ENCODE data around the gene POC1B.

The POC1B gene

GRCh38 chr12:89493670-89494302, 32.1 kb downstream of the POC1B start:
- no peak for DNase-seq

GRCh38 chr12:89492883-89493282, 33.0 kb downstream of the POC1B start:
- DNase-seq, result no peak

- no peak for DNase-seq
Observed at GRCh38 chr12:89490922-89491321, 34.9 kb downstream of the POC1B start.

- DNase-seq, result no peak
Observed at GRCh38 chr12:89486264-89486663, 39.6 kb downstream of the POC1B start.

GRCh38 chr12:89484470-89484869, 41.4 kb downstream of the POC1B start:
- no peak for DNase-seq

- DNase-seq, result no peak
Observed at GRCh38 chr12:89481213-89481914, 44.5 kb downstream of the POC1B start.

- no peak for DNase-seq
Observed at GRCh38 chr12:89479982-89480381, 45.9 kb downstream of the POC1B start.

GRCh38 chr12:89477633-89478279, 48.1 kb downstream of the POC1B start:
- no peak for DNase-seq

GRCh38 chr12:89476904-89477595, 48.8 kb downstream of the POC1B start:
- no peak for DNase-seq

GRCh38 chr12:89476232-89476631, 49.6 kb downstream of the POC1B start:
- no peak for DNase-seq

- DNase-seq, result no peak
Observed at GRCh38 chr12:89475203-89475990, 50.5 kb downstream of the POC1B start.

GRCh38 chr12:89474615-89475014, 51.2 kb downstream of the POC1B start:
- DNase-seq, result no peak

GRCh38 chr12:89472508-89472907, 53.3 kb downstream of the POC1B start:
- no peak for DNase-seq

- no peak for DNase-seq
Observed at GRCh38 chr12:89470741-89471509, 54.9 kb downstream of the POC1B start.

GRCh38 chr12:89469361-89469760, 56.5 kb downstream of the POC1B start:
- DNase-seq, result no peak

- no peak for DNase-seq
Observed at GRCh38 chr12:89468648-89469326, 57.1 kb downstream of the POC1B start.

GRCh38 chr12:89468017-89468416, 57.8 kb downstream of the POC1B start:
- DNase-seq, result no peak

- DNase-seq, result no peak
Observed at GRCh38 chr12:89464974-89465592, 60.8 kb downstream of the POC1B start.

- DNase-seq, result no peak
Observed at GRCh38 chr12:89461649-89462612, 63.9 kb downstream of the POC1B start.

- DNase-seq, result no peak
Observed at GRCh38 chr12:89461190-89461589, 64.7 kb downstream of the POC1B start.
